ENCODE results near the gene MKKS. TPM values are rescaled to one million over a fixed set of nuclear protein-coding genes. Genes with fewer than 3 reads are reported as not detected.
A peak's percentile ranks its signal among the peaks of the same experiment; 100 is the strongest.

Gene MKKS
- polyA plus RNA-seq, 1 of the 3 experiments (the other 2 are of a cell fraction) = 10.1 TPM

- 42% methylated on average over 3 of the region's 3 CpGs for WGBS (ENCODE audit: low lambda C conversion rate)
- Histone ChIP-seq H3K4me2 (no peak overlapping the region), H3K27me3 (ENCODE audit: insufficient read depth) (no peaks in the 10 kb centered on the region), H3K4me3 (ENCODE audit: low read depth in 2 of 2, low read length in 1 of 2) (no peak overlapping the region), H3F3A (replicated peaks; ENCODE audit: insufficient read depth) (no peaks in the 10 kb centered on the region), H3K9me3 (no peaks in the 10 kb centered on the region), H3K4me1 (ENCODE audit: control insufficient read depth in 1 of 2, insufficient read depth in 2 of 2, low read depth in 1 of 2, low read length in 1 of 2) (peaks cover 4 to 18% of the 10 kb centered on the region in 2 experiments; a peak in 3 of 4 replicates), H4K20me1 (ENCODE audit: insufficient read depth) (no peaks in the 10 kb centered on the region), H3K79me2 (ENCODE audit: insufficient read depth) (peaks cover 8% of the 10 kb centered on the region; the same call in 1 of the 2 replicates), H3K9me2 (no peaks in the 10 kb centered on the region), H3K9ac (no peak overlapping the region), H3K27ac (ENCODE audit: low read depth in 2 of 2, low read length in 1 of 2) (peak overlapping the region; percentile 34 to 39; a peak in 2 of 4 replicates), H2AFZ (ENCODE audit: low read depth) (no peak overlapping the region), H3K36me3 (replicated peaks in 1 of 2; ENCODE audit: control insufficient read depth in 1 of 2, insufficient read depth in 2 of 2, low read length in 1 of 2) (peaks cover 0 to 4% of the 10 kb centered on the region in 2 experiments)
- ChIA-PET CTCF (interaction anchor here (1.2 to 2.3 kb wide), 2 partner anchors 10 to 1077 kb away, joined by 3 to 7 read pairs; no protein-coding TSS in a partner anchor), POLR2A (no interaction called here)
- TF ChIP-seq GABPA (IDR thresholded peaks at IDR 0.05; ENCODE audit: low read depth) = no peak
- no peak for TF ChIP-seq SMC3 (IDR thresholded peaks at IDR 0.05; ENCODE audit: low read depth, low read length)
- TF ChIP-seq POLR2AphosphoS5 (IDR thresholded peaks at IDR 0.05; ENCODE audit: low read depth, low read length) = no peak
- TF ChIP-seq, protein P1, sequence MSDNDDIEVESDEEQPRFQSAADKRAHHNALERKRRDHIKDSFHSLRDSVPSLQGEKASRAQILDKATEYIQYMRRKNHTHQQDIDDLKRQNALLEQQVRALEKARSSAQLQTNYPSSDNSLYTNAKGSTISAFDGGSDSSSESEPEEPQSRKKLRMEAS (IDR thresholded peaks at IDR 0.05; ENCODE audit: low read depth) = no peak
- no peak for DNase-seq
Observed at GRCh38 chr20:10467681-10468339, 33.8 kb upstream of the MKKS start.

- no peak for DNase-seq
- Histone ChIP-seq H3K36me3 (replicated peaks in 1 of 2; ENCODE audit: control insufficient read depth in 1 of 2, insufficient read depth in 2 of 2, low read length in 1 of 2) (peaks cover 0 to 4% of the 10 kb centered on the region in 2 experiments), H3K79me2 (ENCODE audit: insufficient read depth) (peaks cover 8% of the 10 kb centered on the region; the same call in 1 of the 2 replicates), H3K4me1 (ENCODE audit: control insufficient read depth in 1 of 2, insufficient read depth in 2 of 2, low read depth in 1 of 2, low read length in 1 of 2) (peaks cover 4 to 18% of the 10 kb centered on the region in 2 experiments; a peak in 3 of 4 replicates), H3F3A (replicated peaks; ENCODE audit: insufficient read depth) (peaks cover 5% of the 10 kb centered on the region), H3K9ac (no peak overlapping the region), H3K27me3 (ENCODE audit: insufficient read depth) (no peaks in the 10 kb centered on the region), H3K4me3 (ENCODE audit: low read depth in 2 of 2, low read length in 1 of 2) (no peak overlapping the region), H3K4me2 (no peak overlapping the region; the same call in 1 of the 2 replicates), H3K27ac (ENCODE audit: low read depth in 2 of 2, low read length in 1 of 2) (peak overlapping the region in 1 of 2 experiments; percentile 21; a peak in 1 of 4 replicates), H2AFZ (ENCODE audit: low read depth) (no peak overlapping the region), H4K20me1 (ENCODE audit: insufficient read depth) (no peaks in the 10 kb centered on the region), H3K9me2 (no peaks in the 10 kb centered on the region), H3K9me3 (no peaks in the 10 kb centered on the region)
- WGBS (ENCODE audit: low lambda C conversion rate) = 95% methylated on average over 3 of the region's 3 CpGs
- POLR2A ChIA-PET = no interaction called here
- TF ChIP-seq SMC3 (IDR thresholded peaks at IDR 0.05; ENCODE audit: low read depth, low read length) (no peak), CHD2 (IDR thresholded peaks at IDR 0.05; ENCODE audit: low read length, partially characterized antibody) (no peak), TAF1 (IDR thresholded peaks at IDR 0.05; ENCODE audit: borderline replicate concordance, low read depth, low read length) (no peak), RAD21 (IDR thresholded peaks at IDR 0.05; ENCODE audit: low read length) (no peak), FOXM1 (IDR thresholded peaks at IDR 0.05; ENCODE audit: low read depth) (no peak), EZH2phosphoT487 (IDR thresholded peaks at IDR 0.05; ENCODE audit: borderline replicate concordance, low read depth) (no peak), JUND (IDR thresholded peaks at IDR 0.05) (no peak), NFIC (IDR thresholded peaks at IDR 0.05; ENCODE audit: borderline replicate concordance) (no peak), ELF1 (IDR thresholded peaks at IDR 0.05) (no peak), TCF12 (IDR thresholded peaks at IDR 0.05) (no peak), RFX5 (IDR thresholded peaks at IDR 0.05; ENCODE audit: low read length) (no peak), RCOR1 (IDR thresholded peaks at IDR 0.05; ENCODE audit: low read length) (no peak), EP300 (IDR thresholded peaks at IDR 0.05; ENCODE audit: borderline replicate concordance in 1 of 2, low read depth in 1 of 2, low read length in 1 of 2) (no peak), FOSL2 (IDR thresholded peaks at IDR 0.05; ENCODE audit: borderline replicate concordance, low read depth) (no peak)
- TF ChIP-seq, protein P2, sequence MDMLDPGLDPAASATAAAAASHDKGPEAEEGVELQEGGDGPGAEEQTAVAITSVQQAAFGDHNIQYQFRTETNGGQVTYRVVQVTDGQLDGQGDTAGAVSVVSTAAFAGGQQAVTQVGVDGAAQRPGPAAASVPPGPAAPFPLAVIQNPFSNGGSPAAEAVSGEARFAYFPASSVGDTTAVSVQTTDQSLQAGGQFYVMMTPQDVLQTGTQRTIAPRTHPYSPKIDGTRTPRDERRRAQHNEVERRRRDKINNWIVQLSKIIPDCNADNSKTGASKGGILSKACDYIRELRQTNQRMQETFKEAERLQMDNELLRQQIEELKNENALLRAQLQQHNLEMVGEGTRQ (IDR thresholded peaks at IDR 0.05; ENCODE audit: borderline replicate concordance, low read depth, low read length) = no peak
- CTCF ChIA-PET = interaction anchor here (1.2 kb wide), 1 partner anchor 1078 kb away, joined by 3 read pairs; no protein-coding TSS in a partner anchor
Observed at GRCh38 chr20:10466855-10467254, 32.8 kb upstream of the MKKS start.
